Right renal cortex interstitium (tissue), 3 donors: ENCODE data around the gene ADAM15. TPM values are rescaled to one million over a fixed set of nuclear protein-coding genes. Genes with fewer than 3 reads are reported as not detected.

Experiments used
- DNase-seq, 3 donors: peaks; one replicate each; pipeline ENCODE4 v3.0.0-alpha.2; 2013; ENCODE audit warnings: low read depth in 3 of 3, low spot score in 2 of 3
- polyA plus RNA-seq, 3 donors: library from polyadenylated mRNA; unstranded; fragments of 120-200 nt; gene quantifications; one replicate each; pipeline ENCODE4 v1.2.1, GENCODE V29; 2013; ENCODE audit not compliant: insufficient read length in 3 of 3

ADAM15 gene
- polyA plus RNA-seq, 3 donors: 36.5 to 37.6 (median 36.8) TPM

- DNase-seq: no peak
These were observed 19.1 kb downstream of the ADAM15 start for GRCh38 chr1:155070158-155070621.

DNA sequence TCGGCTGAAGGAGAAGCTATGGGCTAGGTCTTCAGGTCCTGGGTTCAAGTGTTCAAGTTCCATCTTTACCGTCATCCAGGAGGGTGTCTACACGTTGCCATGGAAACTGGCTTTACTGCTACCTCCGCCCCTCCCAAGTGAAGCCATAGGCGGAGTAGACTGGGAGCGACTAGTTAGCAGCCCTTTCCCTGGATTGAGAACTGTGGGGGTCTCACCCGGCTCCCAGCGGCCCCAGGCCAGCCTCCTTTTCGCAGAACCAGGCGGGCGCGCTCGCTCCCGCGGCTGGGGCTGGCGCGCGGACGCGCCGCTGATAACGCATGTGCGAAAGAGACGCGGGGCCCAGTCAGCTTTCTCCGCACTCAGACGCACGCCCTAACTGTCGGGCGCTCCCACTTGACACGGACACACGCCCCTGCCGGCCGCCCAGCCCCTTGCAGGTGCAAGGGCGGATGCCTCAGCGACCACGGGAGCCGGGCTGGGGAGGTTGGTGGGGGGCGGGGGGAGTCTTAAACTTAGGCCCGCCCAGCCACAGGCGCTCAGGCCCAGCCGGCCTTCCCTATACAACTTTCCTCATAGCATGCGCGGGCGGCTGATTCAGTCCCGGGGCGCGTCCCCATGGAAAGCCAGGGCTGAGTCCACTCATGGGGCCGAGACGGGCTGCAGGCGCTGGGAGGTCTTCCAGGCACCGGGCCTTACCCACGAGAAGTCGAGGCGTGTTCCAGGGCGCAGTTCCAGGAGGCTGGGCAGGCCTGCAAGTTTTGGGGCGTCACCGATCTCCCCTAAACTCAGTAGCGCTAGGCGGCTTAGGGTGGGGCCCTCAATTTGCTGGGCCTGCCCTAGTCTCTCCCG, 19.8 kb downstream of the ADAM15 start:
- DNase-seq: no peak

GRCh38 chr1:155071701-155072100, 20.6 kb downstream of the ADAM15 start:
- DNase-seq: no peak

- DNase-seq: no peak
These were observed 21.6 kb downstream of the ADAM15 start for GRCh38 chr1:155072531-155073289.

GRCh38 chr1:155073377-155074242, 22.5 kb downstream of the ADAM15 start:
- DNase-seq: no peak

DNA sequence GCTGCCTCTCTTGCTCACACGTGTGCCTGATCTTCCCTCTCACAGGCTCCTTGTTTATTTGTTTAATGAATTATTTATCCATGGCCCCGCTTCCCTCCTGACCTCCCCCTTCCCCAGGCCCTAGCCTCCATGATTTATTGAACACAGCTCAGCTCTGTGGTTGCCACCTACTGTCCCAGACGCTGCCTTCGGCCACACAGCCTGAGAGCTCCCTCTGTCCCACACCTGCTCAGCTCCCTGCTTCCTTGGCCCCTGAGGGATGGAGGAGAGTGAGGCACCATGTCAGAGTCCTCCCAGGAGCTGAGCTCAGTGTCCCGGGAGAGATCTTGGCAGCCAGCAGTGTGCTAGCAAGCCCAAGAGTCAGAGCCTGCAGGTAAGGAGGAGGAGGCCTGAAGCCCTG, 24.4 kb downstream of the ADAM15 start:
- no peak for DNase-seq

GRCh38 chr1:155076371-155076770, 25.3 kb downstream of the ADAM15 start:
- no peak for DNase-seq

GRCh38 chr1:155077346-155077745, 26.2 kb downstream of the ADAM15 start:
- no peak for DNase-seq

DNA sequence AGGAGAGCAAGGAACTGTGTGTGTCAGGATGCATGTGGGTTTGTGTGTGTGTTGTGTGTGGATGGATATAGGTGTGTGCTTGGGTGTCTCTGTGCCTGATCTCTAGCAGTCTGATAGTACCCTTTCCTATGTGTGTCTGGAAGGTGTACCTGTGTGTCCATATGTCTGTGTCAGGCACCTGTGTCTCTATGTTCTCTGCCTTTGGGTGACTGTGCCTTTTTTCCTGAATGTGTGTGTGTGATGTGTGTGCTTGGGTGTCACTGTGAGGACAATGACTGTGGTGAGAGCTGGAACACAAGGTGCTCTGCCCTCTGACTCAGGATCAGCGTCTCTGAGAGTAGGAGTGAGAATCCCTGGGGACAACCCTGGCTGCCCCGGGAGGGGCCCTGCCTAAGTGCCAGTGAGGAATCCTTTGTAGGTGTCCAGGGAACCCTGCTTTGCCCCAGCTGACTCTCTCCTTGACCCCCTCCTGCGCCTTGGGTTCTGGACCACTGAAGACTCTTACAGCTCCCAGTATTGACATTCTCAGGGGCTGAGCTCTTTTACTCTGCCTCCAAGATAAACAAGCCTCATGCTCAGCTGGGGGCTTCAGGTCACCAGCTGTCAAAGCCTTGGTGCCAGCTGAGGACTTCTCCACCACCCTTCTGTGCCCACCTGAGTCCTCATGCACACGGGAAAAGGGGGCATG, 26.8 kb downstream of the ADAM15 start:
- DNase-seq: no peak

DNA sequence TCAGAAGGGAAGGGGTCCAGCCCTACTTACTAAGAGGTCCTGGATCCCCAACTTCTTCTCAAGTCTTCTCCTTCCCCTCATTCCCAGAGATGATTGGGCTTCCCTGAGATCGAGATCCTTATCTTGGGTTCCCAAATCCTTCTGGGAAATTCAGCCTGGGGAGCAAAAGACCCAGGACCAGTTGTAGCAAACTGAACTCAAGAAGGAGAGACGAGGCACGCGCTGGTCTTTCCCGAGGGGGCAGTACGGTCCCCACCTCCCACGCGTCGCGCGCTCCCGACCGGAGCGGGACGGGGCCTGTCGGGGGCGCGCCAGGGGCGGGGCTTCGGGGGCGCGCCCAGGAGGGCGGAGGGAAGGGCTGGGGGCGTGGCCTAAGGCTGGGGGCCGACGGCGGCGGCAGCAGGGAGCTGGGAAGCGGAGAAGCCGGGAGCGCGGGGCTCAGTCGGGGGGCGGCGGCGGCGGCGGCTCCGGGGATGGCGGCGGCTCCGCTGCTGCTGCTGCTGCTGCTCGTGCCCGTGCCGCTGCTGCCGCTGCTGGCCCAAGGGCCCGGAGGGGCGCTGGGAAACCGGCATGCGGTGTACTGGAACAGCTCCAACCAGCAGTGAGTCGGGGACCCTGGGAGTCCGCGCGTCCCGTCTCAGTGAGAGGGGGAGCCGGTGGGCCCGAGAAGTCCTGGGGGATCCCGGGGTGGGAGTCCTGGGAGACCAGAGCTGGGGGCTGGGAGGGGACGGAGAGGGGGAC, 27.5 kb downstream of the ADAM15 start, which contains the start of gene EFNA3:
Gene EFNA3, plus strand, starts transcription at position 369 of the 741 bp plus-strand sequence. Its CDS starts 105 bp downstream, at position 474.
- DNase-seq: no peak

DNA sequence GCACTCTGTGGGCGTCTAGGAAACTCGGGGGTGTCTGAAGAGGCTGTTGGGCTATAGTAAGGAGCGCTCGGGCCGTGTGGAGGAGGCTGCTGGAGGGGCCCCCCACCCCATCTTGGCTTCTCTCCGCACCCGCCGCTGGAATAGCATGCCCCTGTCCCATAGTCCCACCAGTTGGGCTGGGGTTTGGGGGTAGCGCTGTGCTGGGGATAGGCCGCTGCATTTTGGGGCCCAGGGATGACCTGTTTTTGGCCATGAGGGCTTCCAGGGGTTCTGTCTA, 28.0 kb downstream of the ADAM15 start:
- no peak for DNase-seq

- DNase-seq: no peak
These were observed 28.6 kb downstream of the ADAM15 start for GRCh38 chr1:155079487-155080311.

DNA sequence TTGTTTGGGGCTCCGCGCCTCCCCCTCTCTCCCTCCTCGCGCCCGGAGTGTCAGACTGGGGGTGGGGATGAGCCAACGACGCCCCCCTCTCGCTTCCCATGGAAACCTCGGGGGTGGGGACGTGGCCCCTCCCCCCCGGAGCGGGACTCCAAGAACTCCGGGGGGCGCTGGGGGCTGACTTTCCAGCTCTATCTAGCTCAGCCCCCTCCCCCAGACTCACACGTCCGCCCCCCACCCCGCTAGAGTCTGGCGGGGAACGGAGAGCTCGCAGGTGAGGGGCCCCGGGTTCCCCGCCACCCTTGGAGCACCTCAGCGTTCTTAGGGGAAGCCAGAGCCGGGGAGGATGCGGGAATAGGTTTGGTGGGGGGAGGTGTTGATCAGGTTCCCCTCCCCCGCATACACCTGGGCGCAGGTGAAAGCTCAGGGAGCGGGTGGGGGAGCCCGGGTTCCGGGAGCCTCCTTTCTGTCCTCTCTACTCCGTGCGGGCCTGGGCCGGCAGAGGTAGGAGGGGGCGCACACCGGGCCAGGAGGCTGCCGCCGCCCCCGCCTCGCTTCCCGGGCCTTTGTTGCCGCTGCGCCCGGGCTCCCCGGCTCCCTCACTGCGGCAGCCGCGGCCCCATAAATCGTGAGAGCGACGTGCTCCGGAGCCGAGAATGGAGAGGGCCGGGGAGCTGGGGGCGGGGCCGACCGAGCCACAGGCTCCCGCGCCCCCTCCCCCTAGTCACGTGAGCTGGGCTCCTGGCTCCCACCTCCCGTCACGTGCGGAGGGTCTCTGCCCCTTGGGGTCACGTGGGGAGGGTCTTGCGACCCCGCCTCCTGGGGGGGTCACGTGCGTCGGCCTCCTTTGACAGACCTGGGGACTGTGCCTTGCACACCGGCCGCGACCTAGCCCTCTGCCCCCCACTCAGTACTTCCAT, 29.5 kb downstream of the ADAM15 start:
- DNase-seq: no peak

GRCh38 chr1:155081472-155082300, 30.6 kb downstream of the ADAM15 start:
- no peak for DNase-seq

- DNase-seq: no peak
These were observed 31.4 kb downstream of the ADAM15 start for GRCh38 chr1:155082301-155083051.

DNA sequence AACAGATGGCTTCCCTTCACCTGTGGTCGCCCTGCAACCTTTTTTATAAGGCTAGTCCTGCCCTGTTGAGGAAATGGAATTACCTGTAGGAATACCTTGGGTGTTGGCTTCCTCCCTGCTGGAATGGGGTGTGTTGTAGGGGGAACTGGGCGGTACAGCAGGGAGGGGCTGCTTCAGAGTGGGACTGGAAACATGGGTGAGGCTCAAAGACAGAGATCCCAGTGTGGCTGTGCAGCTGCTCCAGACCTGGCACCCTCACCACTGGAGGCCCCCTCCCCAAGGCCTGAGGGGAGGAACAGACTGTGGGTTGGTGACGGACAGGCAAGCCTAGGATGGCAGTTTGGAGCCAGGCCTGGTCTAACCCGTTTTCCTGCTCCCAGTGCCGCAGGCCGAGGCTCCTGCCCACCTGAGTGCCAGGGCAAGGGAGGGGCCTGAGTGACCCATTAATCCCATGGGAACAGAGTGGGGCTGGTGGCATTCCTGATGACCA, 32.0 kb downstream of the ADAM15 start:
- DNase-seq: no peak
